Stomach (tissue), 4 donors: ENCODE results near the gene KMT2E.

Experiments used
- POLR2A ChIP-seq, 4 donors: fragments of 450-650 bp; IDR thresholded peaks; one replicate each; pipeline ENCODE4 v1.6.1; 2016; ENCODE audit warnings: antibody characterized with exemption in 4 of 4, control low read depth in 2 of 4, mild to moderate bottlenecking in 1 of 4, moderate library complexity in 1 of 4
- POLR2AphosphoS5 ChIP-seq, 3 donors: sonication (generic); formaldehyde crosslinking; IDR thresholded peaks; one replicate each; pipeline ENCODE4 v1.6.1; 2016; ENCODE audit warnings: antibody characterized with exemption in 3 of 3
- TF ChIP-seq, protein P1 (sequence below), 7 experiments: fragments of 450-650 bp in 4 of 7; fragments of 200-600 bp in 3 of 7; sonication (generic) in 3 of 7; IDR thresholded peaks; one replicate each; pipeline ENCODE4 v1.5.1; 2016 to 2019; ENCODE audit warnings: antibody characterized with exemption in 7 of 7, control low read depth in 2 of 7, mild to moderate bottlenecking in 1 of 7

DNA sequence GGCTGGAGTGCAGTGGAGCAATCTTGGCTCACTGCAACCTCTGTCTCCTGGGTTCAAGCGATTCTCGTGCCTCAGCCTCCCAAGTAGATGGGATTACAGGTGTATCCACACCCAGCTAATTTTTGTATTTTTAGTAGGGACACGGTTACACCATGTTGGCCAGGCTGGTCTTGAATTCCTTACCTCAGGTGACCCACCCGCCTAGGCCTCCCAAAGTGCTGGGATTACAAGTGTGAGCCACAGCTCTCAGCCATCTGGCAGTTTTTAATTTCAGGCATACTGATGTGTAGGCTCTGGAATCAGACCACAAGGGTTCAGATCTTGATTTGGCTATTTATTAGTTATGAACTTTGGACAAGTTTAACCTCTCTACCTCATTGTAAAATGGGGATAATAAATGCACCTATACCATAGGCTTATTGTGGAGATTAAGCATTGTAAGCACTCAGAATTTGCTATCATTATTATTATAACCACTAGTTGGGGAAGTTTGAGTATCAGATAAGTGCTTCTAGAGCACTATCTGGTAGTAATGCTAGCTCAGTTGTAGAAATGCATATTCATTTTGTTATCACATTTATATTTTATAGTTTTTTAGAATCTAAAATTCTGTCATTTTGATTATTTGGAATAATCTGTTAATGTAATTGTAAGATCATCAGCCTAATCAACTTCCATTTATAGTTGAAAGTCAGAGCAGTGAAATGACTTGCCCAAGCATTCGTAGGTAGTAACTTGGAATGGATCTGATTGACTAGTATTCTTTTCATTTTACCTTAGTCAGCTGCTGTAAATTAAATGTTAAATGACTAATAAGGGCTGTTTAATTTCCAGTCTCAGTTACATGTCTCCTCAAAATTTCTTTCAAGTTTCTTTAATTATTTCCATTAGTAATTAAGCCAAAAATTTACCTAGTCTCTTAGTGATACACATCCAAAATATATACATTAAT lies 22.5 kb downstream of the KMT2E start:
- TF ChIP-seq POLR2AphosphoS5 (IDR thresholded peaks at IDR 0.05) (no peak), POLR2A (IDR thresholded peaks at IDR 0.05) (no peak)
- TF ChIP-seq, protein P1, sequence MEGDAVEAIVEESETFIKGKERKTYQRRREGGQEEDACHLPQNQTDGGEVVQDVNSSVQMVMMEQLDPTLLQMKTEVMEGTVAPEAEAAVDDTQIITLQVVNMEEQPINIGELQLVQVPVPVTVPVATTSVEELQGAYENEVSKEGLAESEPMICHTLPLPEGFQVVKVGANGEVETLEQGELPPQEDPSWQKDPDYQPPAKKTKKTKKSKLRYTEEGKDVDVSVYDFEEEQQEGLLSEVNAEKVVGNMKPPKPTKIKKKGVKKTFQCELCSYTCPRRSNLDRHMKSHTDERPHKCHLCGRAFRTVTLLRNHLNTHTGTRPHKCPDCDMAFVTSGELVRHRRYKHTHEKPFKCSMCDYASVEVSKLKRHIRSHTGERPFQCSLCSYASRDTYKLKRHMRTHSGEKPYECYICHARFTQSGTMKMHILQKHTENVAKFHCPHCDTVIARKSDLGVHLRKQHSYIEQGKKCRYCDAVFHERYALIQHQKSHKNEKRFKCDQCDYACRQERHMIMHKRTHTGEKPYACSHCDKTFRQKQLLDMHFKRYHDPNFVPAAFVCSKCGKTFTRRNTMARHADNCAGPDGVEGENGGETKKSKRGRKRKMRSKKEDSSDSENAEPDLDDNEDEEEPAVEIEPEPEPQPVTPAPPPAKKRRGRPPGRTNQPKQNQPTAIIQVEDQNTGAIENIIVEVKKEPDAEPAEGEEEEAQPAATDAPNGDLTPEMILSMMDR (IDR thresholded peaks at IDR 0.05): no peak
